Activated CD8-positive, alpha-beta memory T cell treated with anti-CD3 and anti-CD28 coated beads, Interleukin-2, amount 10 ng/mL, durations not matched to agents 7 days and 5 days (primary cell): ENCODE measurements around the gene CSKMT. TPM values are rescaled to one million over a fixed set of nuclear protein-coding genes. Genes with fewer than 3 reads are reported as not detected.
"Not testable (repeated sequence)": the region's sequence is repeated elsewhere in the genome, so short reads cannot be mapped to it uniquely, and the experiment has no call there.

ENCODE experiments used
- ATAC-seq: fragments of 150-1000 bp; cut with Tn5 transposase; one replicate; pipeline ENCODE4 v1.10.0; 2021; ENCODE audit warnings: moderate library complexity
- CTCF ChIA-PET: fragments of 350-600 bp; sonication (Branson Sonifier 250); formaldehyde crosslinking; loops from one replicate; lab custom pipeline; 2021; ENCODE audit warnings: antibody characterized with exemption; lab: Charles Lee
- DNase-seq: peaks from one replicate; pipeline ENCODE4 v3.0.0-alpha.2; 2020
- H3K27ac Mint-ChIP-seq: one replicate; pipeline ENCODE4 v1.8.0; 2021; ENCODE audit warnings: mild to moderate bottlenecking, mixed read lengths
- H3K27me3 Mint-ChIP-seq: one replicate; pipeline ENCODE4 v1.8.0; 2021; ENCODE audit warnings: mixed read lengths
- H3K36me3 Mint-ChIP-seq: one replicate; pipeline ENCODE4 v1.8.0; 2021; ENCODE audit warnings: mild to moderate bottlenecking, mixed read lengths
- H3K4me1 Mint-ChIP-seq: one replicate; pipeline ENCODE4 v1.8.0; 2021; ENCODE audit warnings: mixed read lengths
- H3K4me3 Mint-ChIP-seq: one replicate; pipeline ENCODE4 v1.8.0; 2021; ENCODE audit warnings: mild to moderate bottlenecking, moderate library complexity, mixed read lengths
- H3K9me3 Mint-ChIP-seq: one replicate; pipeline ENCODE4 v1.8.0; 2022; ENCODE audit warnings: low read depth, mixed read lengths
- total RNA-seq, 2 experiments: library from RNA; stranded (reverse); gene quantifications; one replicate each; pipeline ENCODE4 v1.2.3, GENCODE V29; 2021

Gene CSKMT
- total RNA-seq = 10 to 100 TPM; 23.7 to 31.0 TPM

DNA sequence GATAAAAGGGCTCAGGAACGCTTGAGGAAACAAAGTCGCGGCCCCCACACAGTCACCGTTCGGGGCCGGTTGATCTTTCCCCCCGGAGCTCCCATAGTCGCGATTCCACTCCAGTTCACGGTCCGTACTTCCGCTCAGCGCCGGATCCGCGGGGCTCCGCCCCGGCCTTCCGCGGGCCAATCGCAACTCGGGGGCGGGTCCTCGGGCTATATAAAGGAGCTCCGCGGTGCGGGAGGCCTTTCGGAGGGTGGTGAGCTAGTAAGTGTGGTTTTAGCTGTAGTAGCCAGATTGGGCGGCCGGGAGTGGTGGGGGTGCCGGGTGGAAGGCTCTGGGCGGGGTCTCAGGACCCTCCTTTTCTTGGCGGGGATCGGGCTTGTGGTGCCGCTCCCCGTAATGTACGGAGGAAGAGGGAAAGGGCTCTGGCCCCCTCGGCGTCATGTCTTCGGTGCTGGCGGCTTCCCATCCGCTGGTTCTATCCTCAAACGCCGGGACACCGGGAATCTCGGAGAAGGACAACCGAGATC, at the start of gene CSKMT, which contains the start of gene C11orf98:
TSS of gene CSKMT (plus strand) at position 238 of the 524 bp plus-strand sequence. CDS start 568 bp downstream, outside the sequence.
TSS of gene C11orf98 (minus strand) at position 136 of the 524 bp plus-strand sequence. CDS start at position 95, 41 bp downstream.
- H3K36me3 Mint-ChIP-seq = peaks cover 42% of the 10 kb centered on the region
- H3K9me3 Mint-ChIP-seq = no peaks in the 10 kb centered on the region
- peak within 1 kb of the TSS; percentile 95 for H3K27ac Mint-ChIP-seq
- DNase-seq (peak; percentile 97), ATAC-seq (peak; percentile 91)
- H3K4me1 Mint-ChIP-seq = peaks cover 40% of the 10 kb centered on the region
- H3K27me3 Mint-ChIP-seq = no peaks in the 10 kb centered on the region
- peak within 1 kb of the TSS; percentile 97 for H3K4me3 Mint-ChIP-seq
- CTCF ChIA-PET = interaction anchor here (0.6 to 3.2 kb wide), 25 partner anchors 9 to 216 kb away, joined by 3 to 21 read pairs (median 5); partner anchors contain the start of genes B3GAT3, GANAB, HNRNPUL2 and INTS5

- Mint-ChIP-seq H3K36me3 (peaks cover 14% of the 10 kb centered on the region), H3K4me3 (no peak overlapping the region), H3K27ac (no peak overlapping the region), H3K27me3 (no peaks in the 10 kb centered on the region), H3K9me3 (no peaks in the 10 kb centered on the region), H3K4me1 (peaks cover 36% of the 10 kb centered on the region)
- ATAC-seq (no peak), DNase-seq (no peak)
- CTCF ChIA-PET = no interaction called here
These were observed 49.6 kb upstream of the CSKMT start for GRCh38 chr11:62615521-62615920.

DNA sequence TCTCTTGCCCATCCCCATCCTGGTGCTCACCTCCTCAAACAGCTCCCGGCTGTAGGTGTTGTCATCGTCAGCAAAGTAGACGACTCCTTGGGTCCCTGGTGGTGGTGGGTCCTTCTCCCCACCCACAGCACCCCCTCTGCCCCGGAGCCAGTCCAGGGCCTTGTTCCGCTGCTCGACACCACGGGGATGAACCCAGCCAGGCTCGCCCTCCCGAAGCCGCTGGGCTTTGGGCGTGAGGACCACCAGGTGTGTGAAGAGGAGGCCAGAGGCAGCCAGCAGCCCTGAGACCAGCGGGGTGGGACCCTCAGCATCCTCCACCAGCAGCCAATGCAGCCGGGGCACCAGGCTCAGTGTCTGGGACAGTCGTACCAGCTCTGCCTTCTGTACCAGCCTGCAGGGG, 48.2 kb upstream of the CSKMT start:
- CTCF ChIA-PET = interaction anchor here (0.6 to 1.7 kb wide), 2 partner anchors 15 to 48 kb away, joined by 3 to 5 read pairs; partner anchors contain the start of genes C11orf98, CSKMT and MTA2
- Mint-ChIP-seq H3K36me3 (peaks cover 18% of the 10 kb centered on the region), H3K4me1 (peaks cover 29% of the 10 kb centered on the region)
- not testable (repeated sequence) for H3K4me3 Mint-ChIP-seq, ATAC-seq, H3K27ac Mint-ChIP-seq, H3K9me3 Mint-ChIP-seq, H3K27me3 Mint-ChIP-seq, DNase-seq

- ATAC-seq (no peak), DNase-seq (no peak)
- peaks cover 23% of the 10 kb centered on the region for H3K36me3 Mint-ChIP-seq
- H3K27ac Mint-ChIP-seq = peak overlapping the region; percentile 96
- peaks cover 19% of the 10 kb centered on the region for H3K4me1 Mint-ChIP-seq
- no peaks in the 10 kb centered on the region for H3K9me3 Mint-ChIP-seq
- CTCF ChIA-PET = interaction anchor here (0.7 to 4.2 kb wide), 11 partner anchors 10 to 196 kb away, joined by 3 to 39 read pairs (median 5); partner anchors contain the start of genes C11orf98, CSKMT, EML3 and MTA2
- peak overlapping the region; percentile 90 for H3K4me3 Mint-ChIP-seq
- H3K27me3 Mint-ChIP-seq = no peaks in the 10 kb centered on the region
These were observed 44.0 kb upstream of the CSKMT start for GRCh38 chr11:62621027-62621566.

DNA sequence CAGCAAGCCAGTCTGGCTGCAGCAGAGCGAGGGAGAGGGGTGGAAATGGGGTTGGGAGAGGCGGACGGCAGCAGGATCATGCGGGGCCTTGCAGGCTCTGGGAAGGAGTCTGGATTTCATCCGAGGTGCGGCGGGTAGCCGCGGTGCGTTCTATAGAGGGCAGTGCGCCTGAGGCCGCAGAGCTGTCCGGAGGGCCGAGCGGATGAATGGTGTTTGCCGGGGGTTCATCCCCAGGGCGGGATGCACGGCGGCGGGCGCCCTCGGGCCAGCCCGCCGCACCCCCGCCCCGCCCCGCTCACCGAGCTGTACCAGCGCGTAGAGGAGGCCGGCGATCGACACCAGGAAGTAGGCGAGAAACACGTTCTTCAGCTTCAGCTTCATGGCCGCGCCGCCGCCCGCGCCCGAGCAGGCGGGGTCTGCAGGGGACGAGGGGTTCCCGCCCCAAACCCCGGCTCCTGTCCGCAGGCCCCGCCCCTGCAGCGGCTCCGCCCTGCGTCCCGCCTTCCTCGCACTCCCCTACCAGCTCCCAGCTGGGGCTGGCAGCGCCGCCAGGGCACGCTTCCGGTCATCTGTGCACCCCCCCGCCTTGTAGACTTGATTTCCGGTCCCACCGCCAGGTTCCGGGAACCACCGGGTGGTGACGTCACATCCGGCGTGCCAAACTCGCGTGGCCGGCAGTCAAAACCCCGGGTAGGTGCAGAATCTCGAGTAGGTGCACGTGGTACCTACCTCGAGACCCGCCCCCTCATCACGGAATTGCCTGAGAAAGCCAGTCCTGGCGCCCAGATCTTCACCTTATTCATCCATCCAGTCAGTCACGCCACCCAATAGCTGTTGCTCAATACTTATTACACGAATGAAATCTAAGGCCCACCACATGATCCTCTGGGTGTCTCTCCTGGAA, 43.3 kb upstream of the CSKMT start, which contains the start of gene B3GAT3:
TSS of gene B3GAT3 (minus strand) at position 420 of the 904 bp plus-strand sequence. CDS start at position 381, 39 bp downstream.
- peaks cover 19% of the 10 kb centered on the region for H3K4me1 Mint-ChIP-seq
- H3K4me3 Mint-ChIP-seq = peak within 1 kb of the TSS; percentile 90
- ATAC-seq (peak; percentile 93), DNase-seq (peak; percentile 98)
- CTCF ChIA-PET = interaction anchor here (0.7 to 4.2 kb wide), 14 partner anchors 10 to 197 kb away, joined by 3 to 39 read pairs (median 5); partner anchors contain the start of genes C11orf98, CSKMT, EML3 and MTA2
- no peaks in the 10 kb centered on the region for H3K27me3 Mint-ChIP-seq
- peaks cover 24% of the 10 kb centered on the region for H3K36me3 Mint-ChIP-seq
- peak within 1 kb of the TSS; percentile 96 for H3K27ac Mint-ChIP-seq
- no peaks in the 10 kb centered on the region for H3K9me3 Mint-ChIP-seq

DNA sequence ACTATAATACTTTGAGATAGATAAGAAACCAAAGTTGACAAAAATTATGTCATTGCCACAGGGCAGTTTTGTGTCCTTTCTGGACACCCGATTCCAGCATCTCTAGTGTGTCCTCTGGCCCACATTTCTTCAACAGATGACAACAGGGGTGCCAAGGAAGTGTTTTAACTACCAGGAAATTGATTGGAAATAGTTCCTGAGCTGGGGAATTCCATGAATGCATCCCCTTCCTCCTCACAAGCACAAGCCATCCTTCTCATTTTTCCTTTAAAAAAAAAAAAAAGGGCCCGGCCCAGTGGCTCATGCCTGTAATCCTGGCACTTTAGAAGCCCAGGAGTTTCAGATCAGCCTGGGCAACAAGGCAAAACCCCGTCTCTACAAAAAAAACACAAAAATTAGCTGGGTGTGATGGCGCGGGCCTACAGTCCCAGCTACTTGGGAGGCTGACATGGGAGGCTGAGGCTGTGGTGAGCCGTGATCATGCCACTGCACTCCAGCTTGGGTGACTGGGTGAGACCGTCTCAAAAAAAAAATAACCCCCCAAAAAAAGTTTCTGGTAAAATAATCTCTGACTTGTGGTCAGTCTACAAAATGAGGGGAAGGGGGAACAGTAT, 42.5 kb upstream of the CSKMT start:
- Mint-ChIP-seq H3K27ac (peak overlapping the region; percentile 85), H3K4me1 (peaks cover 19% of the 10 kb centered on the region), H3K27me3 (no peaks in the 10 kb centered on the region), H3K4me3 (peak overlapping the region; percentile 60), H3K36me3 (peaks cover 26% of the 10 kb centered on the region), H3K9me3 (no peaks in the 10 kb centered on the region)
- CTCF ChIA-PET = interaction anchor here (0.8 to 4.2 kb wide), 12 partner anchors 11 to 228 kb away, joined by 3 to 39 read pairs (median 5); partner anchors contain the start of genes C11orf98, CSKMT, EML3 and MTA2
- ATAC-seq (no peak), DNase-seq (no peak)

GRCh38 chr11:62627713-62628112, 37.4 kb upstream of the CSKMT start:
- H3K9me3 Mint-ChIP-seq = no peaks in the 10 kb centered on the region
- H3K4me1 Mint-ChIP-seq = no peaks in the 10 kb centered on the region
- peaks cover 52% of the 10 kb centered on the region for H3K36me3 Mint-ChIP-seq
- ATAC-seq (no peak), DNase-seq (no peak)
- H3K27me3 Mint-ChIP-seq = no peaks in the 10 kb centered on the region
- H3K27ac Mint-ChIP-seq = no peak overlapping the region
- CTCF ChIA-PET = interaction anchor here (0.7 to 1.6 kb wide), 3 partner anchors 16 to 1614 kb away, joined by 3 to 8 read pairs (median 5); partner anchors contain the start of gene EML3
- H3K4me3 Mint-ChIP-seq = no peak overlapping the region

DNA sequence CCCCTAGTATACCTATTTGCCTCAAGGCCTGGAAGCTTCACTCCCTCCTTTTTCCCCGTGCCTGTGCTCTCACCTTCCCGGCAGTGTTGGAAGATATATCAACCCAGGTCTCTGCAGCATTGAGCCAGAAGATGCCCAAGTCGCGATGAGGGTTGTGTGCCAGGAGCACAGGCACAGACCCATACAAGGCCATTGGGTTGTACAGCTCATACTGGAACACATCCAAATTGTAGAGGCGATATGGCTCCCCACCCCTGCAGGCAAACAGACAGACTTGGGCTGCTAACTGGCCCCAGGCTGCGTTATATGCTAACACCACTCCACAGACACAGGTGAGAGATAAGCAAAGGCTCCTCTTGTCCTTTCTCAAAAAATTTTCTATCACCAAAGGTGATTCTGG, 32.6 kb upstream of the CSKMT start:
- peaks cover 66% of the 10 kb centered on the region for H3K36me3 Mint-ChIP-seq
- CTCF ChIA-PET = interaction anchor here (0.9 kb wide), 1 partner anchor 247 kb away, joined by 3 read pairs; no protein-coding TSS in a partner anchor
- no peak overlapping the region for H3K27ac Mint-ChIP-seq
- no peaks in the 10 kb centered on the region for H3K27me3 Mint-ChIP-seq
- peaks cover 15% of the 10 kb centered on the region for H3K4me1 Mint-ChIP-seq
- no peaks in the 10 kb centered on the region for H3K9me3 Mint-ChIP-seq
- DNase-seq (no peak), ATAC-seq (no peak)
- no peak overlapping the region for H3K4me3 Mint-ChIP-seq

DNA sequence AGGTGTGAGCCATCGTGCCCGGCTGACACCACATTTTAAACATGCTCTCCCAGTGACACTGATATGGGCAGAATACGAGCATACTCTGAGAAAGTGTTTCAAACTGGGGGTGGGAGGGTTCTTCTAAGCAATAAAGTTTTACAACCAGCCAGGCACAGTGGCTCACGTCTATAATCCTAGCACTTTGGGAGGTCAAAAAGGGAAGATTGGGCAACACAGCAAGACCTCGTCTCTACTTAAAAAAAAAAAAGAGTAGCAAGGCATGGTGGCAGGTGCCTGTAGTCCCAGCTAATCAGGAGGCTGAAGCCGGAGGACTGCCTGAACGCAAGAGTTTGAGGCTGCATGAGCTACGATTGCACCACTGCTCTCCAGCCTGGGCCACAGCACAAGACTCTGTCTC, 20.9 kb upstream of the CSKMT start:
- no peak overlapping the region for H3K27ac Mint-ChIP-seq
- CTCF ChIA-PET = interaction anchor here (0.8 to 1.2 kb wide), 2 partner anchors 15 to 33 kb away, joined by 3 to 6 read pairs; no protein-coding TSS in a partner anchor
- peaks cover 46% of the 10 kb centered on the region for H3K4me1 Mint-ChIP-seq
- H3K4me3 Mint-ChIP-seq = peak overlapping the region; percentile 5
- H3K9me3 Mint-ChIP-seq = no peaks in the 10 kb centered on the region
- ATAC-seq (no peak), DNase-seq (no peak)
- no peaks in the 10 kb centered on the region for H3K27me3 Mint-ChIP-seq
- peaks cover 28% of the 10 kb centered on the region for H3K36me3 Mint-ChIP-seq

DNA sequence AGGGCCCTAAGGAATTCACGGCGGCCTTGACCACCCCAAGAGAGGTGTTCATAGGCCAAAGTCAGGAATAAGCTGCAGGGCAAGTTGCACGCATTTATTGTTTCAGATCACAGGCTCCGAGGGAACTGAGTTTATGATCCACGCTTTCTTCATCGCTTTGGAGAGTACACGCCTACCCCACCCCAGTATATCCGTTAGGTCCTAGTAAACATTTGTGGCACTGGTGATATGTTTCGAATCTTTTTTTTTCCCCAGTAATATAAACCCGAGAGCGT, 19.5 kb upstream of the CSKMT start:
- Mint-ChIP-seq H3K27me3 (no peaks in the 10 kb centered on the region), H3K4me3 (peak overlapping the region; percentile 89), H3K36me3 (peaks cover 27% of the 10 kb centered on the region), H3K9me3 (no peaks in the 10 kb centered on the region), H3K4me1 (peaks cover 41% of the 10 kb centered on the region), H3K27ac (peak overlapping the region; percentile 93)
- DNase-seq (no peak), ATAC-seq (no peak)
- CTCF ChIA-PET = interaction anchor here (0.9 to 1.9 kb wide), 6 partner anchors 8 to 141 kb away, joined by 3 to 6 read pairs (median 4); partner anchors contain the start of genes C11orf98 and CSKMT

- Mint-ChIP-seq H3K27me3 (no peaks in the 10 kb centered on the region), H3K9me3 (no peaks in the 10 kb centered on the region), H3K4me3 (peak within 1 kb of the TSS; percentile 89), H3K27ac (peak within 1 kb of the TSS; percentile 93), H3K4me1 (peaks cover 39% of the 10 kb centered on the region), H3K36me3 (peaks cover 27% of the 10 kb centered on the region)
- CTCF ChIA-PET = interaction anchor here (0.6 to 1.9 kb wide), 9 partner anchors 9 to 141 kb away, joined by 3 to 7 read pairs (median 3); partner anchors contain the start of genes C11orf98, CSKMT and EML3
- DNase-seq (peak; percentile 100), ATAC-seq (peak; percentile 98)
These were observed 18.9 kb upstream of the CSKMT start, which contains the start of gene GANAB for GRCh38 chr11:62645946-62646824. Gene GANAB (minus strand): TSS chr11:62646613. CDS start chr11:62646599, 14 bp downstream.
